Measurements from ENCODE around the gene PRDM15. TPM values are rescaled to one million over a fixed set of nuclear protein-coding genes. Genes with fewer than 3 reads are reported as not detected.

PRDM15 gene
- total RNA-seq, 2 experiments from 2014 or later = 10.4 to 12.0 TPM

DNA sequence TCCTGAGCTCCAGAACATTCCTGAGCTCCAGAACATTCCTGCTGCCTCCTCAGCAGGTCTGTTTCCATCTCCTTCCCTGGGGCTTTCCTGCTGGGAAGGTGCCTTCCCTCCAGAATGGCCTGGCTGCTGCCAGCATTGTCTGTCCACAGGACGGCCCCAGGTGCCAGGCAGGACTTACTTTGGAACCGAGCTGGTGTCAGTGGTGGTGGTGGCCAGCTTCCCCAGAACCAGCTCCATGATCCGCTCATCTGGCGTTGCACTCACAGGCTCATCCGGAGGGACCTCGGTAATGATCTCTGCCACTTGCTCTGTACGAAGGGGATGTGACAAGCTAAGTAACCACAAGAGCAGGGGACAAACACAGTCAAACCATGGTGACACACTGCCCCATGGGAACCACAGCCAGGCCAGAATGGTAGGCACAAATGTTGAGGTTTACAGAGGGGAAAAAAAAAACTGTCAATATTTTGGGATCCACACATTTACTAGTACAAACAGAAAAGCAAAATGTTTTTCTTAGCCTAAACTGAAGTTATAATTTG is 41.3 kb downstream of the PRDM15 start:
- intact Hi-C loops (cut with DNase I, micrococcal nuclease) = no loop called here
- POLR2A ChIA-PET = no interaction called here
- no peak for DNase-seq
- Mint-ChIP-seq H3K4me1 (ENCODE audit: low read depth) (no peaks in the 10 kb centered on the region), H3K36me3 (ENCODE audit: low read depth) (peaks cover 87% of the 10 kb centered on the region), H3K9me3 (peaks cover 3% of the 10 kb centered on the region), H3K4me3 (no peak overlapping the region), H3K27me3 (no peaks in the 10 kb centered on the region), H3K27ac (no peak overlapping the region)
- TF ChIP-seq, protein P1, sequence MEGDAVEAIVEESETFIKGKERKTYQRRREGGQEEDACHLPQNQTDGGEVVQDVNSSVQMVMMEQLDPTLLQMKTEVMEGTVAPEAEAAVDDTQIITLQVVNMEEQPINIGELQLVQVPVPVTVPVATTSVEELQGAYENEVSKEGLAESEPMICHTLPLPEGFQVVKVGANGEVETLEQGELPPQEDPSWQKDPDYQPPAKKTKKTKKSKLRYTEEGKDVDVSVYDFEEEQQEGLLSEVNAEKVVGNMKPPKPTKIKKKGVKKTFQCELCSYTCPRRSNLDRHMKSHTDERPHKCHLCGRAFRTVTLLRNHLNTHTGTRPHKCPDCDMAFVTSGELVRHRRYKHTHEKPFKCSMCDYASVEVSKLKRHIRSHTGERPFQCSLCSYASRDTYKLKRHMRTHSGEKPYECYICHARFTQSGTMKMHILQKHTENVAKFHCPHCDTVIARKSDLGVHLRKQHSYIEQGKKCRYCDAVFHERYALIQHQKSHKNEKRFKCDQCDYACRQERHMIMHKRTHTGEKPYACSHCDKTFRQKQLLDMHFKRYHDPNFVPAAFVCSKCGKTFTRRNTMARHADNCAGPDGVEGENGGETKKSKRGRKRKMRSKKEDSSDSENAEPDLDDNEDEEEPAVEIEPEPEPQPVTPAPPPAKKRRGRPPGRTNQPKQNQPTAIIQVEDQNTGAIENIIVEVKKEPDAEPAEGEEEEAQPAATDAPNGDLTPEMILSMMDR (IDR thresholded peaks at IDR 0.05) = no peak
- Histone ChIP-seq H3K9me3 (ENCODE audit: control insufficient read depth in 1 of 2, insufficient read depth in 1 of 2, low read length in 2 of 2) (no peaks in the 10 kb centered on the region), H3K27me3 (ENCODE audit: control insufficient read depth in 1 of 2, insufficient read depth in 2 of 2, low read length in 2 of 2) (no peaks in the 10 kb centered on the region), H3K27ac (ENCODE audit: low read depth in 1 of 2, low read length in 2 of 2) (no peak overlapping the region), H3K4me1 (ENCODE audit: insufficient read depth, low read length) (no peaks in the 10 kb centered on the region), H3K36me3 (ENCODE audit: insufficient read depth, low read length) (peaks cover 56% of the 10 kb centered on the region), H3K4me3 (ENCODE audit: low read length) (no peak overlapping the region)
- CTCF ChIA-PET = no interaction called here
- no peak for ATAC-seq (ENCODE audit: poor library complexity)

DNA sequence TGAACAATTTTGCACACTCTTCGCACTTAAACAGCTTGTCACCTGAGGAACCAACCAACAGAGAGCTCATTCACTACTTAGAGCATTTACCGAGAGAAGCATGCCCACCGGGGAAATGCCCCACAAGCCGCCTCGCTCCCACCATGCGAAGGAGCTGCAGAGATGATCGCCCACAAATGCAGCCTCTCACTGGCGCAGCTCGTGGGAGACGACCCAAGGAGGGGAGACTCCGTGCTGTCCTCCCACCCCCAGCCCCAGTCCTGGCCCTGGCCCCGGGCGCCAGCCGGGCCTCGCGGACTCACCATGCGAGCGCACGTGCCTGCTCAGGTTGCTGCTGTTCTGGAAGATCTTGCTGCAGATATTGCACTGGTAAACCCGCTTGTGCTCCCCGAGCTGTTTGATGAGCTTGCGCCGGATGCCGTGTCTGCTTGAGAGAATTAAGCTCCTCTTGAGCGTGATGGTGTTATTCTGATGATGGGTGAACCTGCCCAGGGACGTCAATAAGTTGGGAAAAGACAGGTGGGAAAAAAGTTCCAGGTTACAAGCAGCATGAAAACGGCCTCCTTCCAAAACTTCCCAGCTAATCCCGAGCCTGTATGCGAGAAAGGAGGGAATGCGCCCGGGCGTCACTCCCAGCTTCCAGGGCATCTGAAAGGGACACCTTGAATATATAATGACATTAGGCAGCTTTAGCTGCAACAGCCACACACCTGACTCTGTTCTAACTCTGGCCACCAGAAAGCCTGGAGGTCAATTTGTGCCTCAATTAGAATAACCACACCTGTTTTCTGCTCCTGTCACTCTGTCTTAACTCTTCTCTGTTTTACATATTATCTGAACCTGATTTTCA is 42.8 kb downstream of the PRDM15 start:
- Mint-ChIP-seq H3K27ac (no peak overlapping the region), H3K27me3 (no peaks in the 10 kb centered on the region), H3K4me3 (no peak overlapping the region), H3K36me3 (ENCODE audit: low read depth) (peaks cover 78% of the 10 kb centered on the region), H3K9me3 (peaks cover 2% of the 10 kb centered on the region), H3K4me1 (ENCODE audit: low read depth) (no peaks in the 10 kb centered on the region)
- Histone ChIP-seq H3K36me3 (ENCODE audit: insufficient read depth, low read length) (peaks cover 62% of the 10 kb centered on the region), H3K9me3 (ENCODE audit: control insufficient read depth in 1 of 2, insufficient read depth in 1 of 2, low read length in 2 of 2) (no peaks in the 10 kb centered on the region), H3K4me1 (ENCODE audit: insufficient read depth, low read length) (no peaks in the 10 kb centered on the region), H3K4me3 (ENCODE audit: low read length) (no peak overlapping the region), H3K27ac (ENCODE audit: low read depth in 1 of 2, low read length in 2 of 2) (no peak overlapping the region), H3K27me3 (ENCODE audit: control insufficient read depth in 1 of 2, insufficient read depth in 2 of 2, low read length in 2 of 2) (no peaks in the 10 kb centered on the region)
- DNase-seq = no peak
- TF ChIP-seq, protein P1 (IDR thresholded peaks at IDR 0.05) = no peak
- ChIA-PET CTCF (no interaction called here), POLR2A (no interaction called here)
- ATAC-seq (ENCODE audit: poor library complexity) = no peak
- intact Hi-C loops (cut with DNase I, micrococcal nuclease) = no loop called here

DNA sequence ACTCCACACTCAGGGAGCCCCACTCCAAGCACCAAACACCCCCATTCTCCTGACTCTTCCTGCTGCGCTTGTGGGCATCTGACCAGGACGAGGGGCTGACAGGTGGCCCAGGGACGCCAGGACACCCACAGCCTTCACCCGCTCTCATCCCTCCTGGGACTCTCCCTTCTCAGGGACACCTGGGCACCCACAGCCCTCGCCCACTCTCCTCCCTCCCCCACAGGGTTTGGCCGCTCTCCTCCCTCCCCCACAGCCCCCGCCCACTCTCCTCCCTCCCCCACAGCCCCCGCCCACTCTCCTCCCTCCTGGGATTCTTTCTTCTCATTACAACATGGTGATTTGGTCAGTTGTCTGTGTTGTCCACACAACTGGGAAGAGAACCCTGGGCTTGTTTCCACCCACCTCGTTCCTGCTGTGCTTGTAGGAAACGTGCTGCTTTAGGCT is 43.4 kb downstream of the PRDM15 start:
- H3K27ac ChIP-seq (ENCODE audit: low read depth in 1 of 2, low read length in 2 of 2) = no peak overlapping the region
- ChIA-PET CTCF (no interaction called here), POLR2A (no interaction called here)

More for the DNA sequence above, 43.4 kb downstream of the PRDM15 start:
- Mint-ChIP-seq H3K4me3 (no peak overlapping the region), H3K9me3 (no peaks in the 10 kb centered on the region), H3K4me1 (ENCODE audit: low read depth) (no peaks in the 10 kb centered on the region), H3K27ac (no peak overlapping the region), H3K36me3 (ENCODE audit: low read depth) (peaks cover 72% of the 10 kb centered on the region), H3K27me3 (no peaks in the 10 kb centered on the region)
- H3K4me3 ChIP-seq (ENCODE audit: low read length) = no peak overlapping the region
- no peaks in the 10 kb centered on the region for H3K4me1 ChIP-seq (ENCODE audit: insufficient read depth, low read length)
- DNase-seq (no peak), ATAC-seq (ENCODE audit: poor library complexity) (no peak)
- no peaks in the 10 kb centered on the region for H3K9me3 ChIP-seq (ENCODE audit: control insufficient read depth in 1 of 2, insufficient read depth in 1 of 2, low read length in 2 of 2)
- TF ChIP-seq, protein P1 (IDR thresholded peaks at IDR 0.05) = no peak
- H3K36me3 ChIP-seq (ENCODE audit: insufficient read depth, low read length) = peaks cover 65% of the 10 kb centered on the region
- no peaks in the 10 kb centered on the region for H3K27me3 ChIP-seq (ENCODE audit: control insufficient read depth in 1 of 2, insufficient read depth in 2 of 2, low read length in 2 of 2)
- intact Hi-C loops (cut with DNase I, micrococcal nuclease) = no loop called here
